ENCODE results near the gene TBC1D7.

TBC1D7 gene

DNA sequence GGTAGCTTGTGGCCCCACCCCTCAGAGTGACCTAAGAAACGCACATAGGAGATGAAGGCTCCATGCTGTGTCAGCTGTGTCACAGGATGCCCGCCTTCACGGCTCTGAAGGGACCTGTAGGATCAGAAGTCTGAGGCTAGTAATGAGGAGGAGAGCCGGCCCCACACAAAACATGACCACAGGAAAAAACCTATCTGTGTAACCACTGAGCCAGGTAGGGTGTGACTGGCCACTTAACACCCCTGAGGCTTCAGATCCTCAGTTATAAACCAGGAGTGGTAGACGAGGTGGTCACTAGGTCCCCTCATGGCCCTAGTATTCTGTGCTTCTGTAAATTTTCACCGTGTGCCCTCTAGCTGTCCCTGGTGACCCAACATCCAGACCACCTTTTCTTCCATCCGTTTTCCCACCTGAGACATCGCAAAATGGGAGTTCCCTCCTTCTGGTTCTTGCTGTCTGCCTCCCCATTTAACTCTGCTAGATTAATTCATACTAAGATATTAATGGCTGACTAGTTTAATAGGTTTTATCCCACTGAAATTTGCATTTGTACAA lies 52.8 kb downstream of the TBC1D7 start:
- ChIA-PET CTCF (interaction anchor here (0.7 kb wide), 1 partner anchor 73 kb away, joined by 7 read pairs; no protein-coding TSS in a partner anchor), POLR2A (ENCODE audit: low non-redundant PET) (no interaction called here)
- TF ChIP-seq, protein P1, sequence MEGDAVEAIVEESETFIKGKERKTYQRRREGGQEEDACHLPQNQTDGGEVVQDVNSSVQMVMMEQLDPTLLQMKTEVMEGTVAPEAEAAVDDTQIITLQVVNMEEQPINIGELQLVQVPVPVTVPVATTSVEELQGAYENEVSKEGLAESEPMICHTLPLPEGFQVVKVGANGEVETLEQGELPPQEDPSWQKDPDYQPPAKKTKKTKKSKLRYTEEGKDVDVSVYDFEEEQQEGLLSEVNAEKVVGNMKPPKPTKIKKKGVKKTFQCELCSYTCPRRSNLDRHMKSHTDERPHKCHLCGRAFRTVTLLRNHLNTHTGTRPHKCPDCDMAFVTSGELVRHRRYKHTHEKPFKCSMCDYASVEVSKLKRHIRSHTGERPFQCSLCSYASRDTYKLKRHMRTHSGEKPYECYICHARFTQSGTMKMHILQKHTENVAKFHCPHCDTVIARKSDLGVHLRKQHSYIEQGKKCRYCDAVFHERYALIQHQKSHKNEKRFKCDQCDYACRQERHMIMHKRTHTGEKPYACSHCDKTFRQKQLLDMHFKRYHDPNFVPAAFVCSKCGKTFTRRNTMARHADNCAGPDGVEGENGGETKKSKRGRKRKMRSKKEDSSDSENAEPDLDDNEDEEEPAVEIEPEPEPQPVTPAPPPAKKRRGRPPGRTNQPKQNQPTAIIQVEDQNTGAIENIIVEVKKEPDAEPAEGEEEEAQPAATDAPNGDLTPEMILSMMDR (conservative IDR thresholded peaks at IDR 0.05; ENCODE audit: low read depth), result no peak
- DNase-seq (ENCODE audit: low spot score), result no peak
- H3K27ac ChIP-seq, result no peak overlapping the region

DNA sequence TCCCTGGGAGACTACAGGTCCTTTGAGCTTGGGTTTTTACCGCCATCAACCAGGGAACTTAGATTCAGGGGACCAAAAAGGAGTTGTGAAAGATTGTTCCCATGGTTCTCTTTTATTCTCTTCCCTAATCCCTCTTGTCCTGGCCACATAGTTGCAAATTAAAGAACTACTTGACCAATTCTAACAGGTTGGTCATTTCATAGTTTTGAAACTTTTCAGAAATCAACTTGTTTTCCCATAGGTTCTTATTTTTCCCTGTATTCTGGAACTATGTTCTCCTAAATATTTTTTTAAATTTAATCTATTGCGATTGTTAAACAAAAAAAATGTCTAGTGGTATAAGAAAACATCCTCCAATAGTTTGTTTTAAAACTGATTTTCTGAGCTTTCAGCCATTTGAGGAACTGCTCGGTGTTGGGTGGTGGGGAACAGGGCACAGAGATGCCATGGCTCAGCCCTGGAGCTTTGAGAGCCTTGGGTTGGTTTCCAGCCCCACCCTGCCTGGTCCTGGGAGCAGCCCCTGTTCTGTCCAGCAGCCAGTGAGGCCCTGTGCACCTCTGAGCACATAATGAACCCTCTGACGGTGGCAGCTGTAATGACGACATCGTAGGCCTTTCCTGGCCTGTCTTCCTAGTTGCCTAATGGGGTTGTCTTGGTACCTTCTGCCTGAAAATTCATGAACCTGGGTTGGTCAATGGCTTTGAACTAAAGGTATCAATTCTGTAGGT lies 53.5 kb downstream of the TBC1D7 start:
- ChIA-PET CTCF (interaction anchor here (0.6 to 0.7 kb wide), 2 partner anchors 41 to 74 kb away, joined by 4 to 7 read pairs; no protein-coding TSS in a partner anchor), POLR2A (ENCODE audit: low non-redundant PET) (no interaction called here)
- H3K27ac ChIP-seq, result no peak overlapping the region
- DNase-seq (ENCODE audit: low spot score), result no peak
- TF ChIP-seq, protein P1 (conservative IDR thresholded peaks at IDR 0.05; ENCODE audit: low read depth), result no peak

DNA sequence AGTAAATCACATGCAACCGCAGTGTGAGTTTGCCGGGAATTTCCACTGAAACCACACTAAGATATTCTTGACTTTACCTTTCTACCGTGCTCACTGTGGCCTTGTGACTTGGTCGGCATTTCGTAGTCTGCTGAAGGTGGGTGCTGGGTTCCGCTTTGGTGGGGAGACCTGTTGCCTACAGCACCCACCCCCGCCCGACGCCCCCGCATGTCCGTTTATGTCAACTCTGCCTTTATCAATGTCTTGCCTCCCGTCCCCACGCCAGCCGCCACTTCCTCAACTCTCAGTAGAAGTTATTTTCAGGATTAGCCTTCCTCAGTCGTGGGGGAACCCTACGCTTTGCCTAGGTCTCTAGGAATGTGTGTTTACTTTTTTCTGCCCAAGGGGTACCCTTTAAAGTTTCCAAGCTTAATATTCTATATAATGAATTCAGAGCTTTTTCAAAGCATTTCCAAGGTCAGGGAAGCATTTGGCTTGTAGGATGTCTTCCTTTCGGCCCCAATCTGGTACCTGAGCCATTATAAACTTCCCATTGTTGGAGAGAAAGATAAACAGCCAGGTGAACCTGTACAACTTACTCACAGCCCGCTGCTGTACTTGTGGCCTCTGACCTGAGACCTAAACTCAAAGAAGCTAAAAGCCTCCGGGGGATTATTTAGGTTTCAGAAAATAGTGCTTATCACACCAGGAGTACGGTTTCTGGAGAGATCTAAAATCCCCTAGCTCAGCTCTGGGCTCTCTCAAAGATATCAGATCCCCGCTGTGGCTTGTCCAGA lies 54.2 kb downstream of the TBC1D7 start:
- POLR2A ChIA-PET (ENCODE audit: low non-redundant PET), result no interaction called here
- CTCF ChIA-PET, result interaction anchor here (0.6 kb wide), 2 partner anchors 24 to 40 kb away, joined by 3 to 4 read pairs; no protein-coding TSS in a partner anchor
- DNase-seq (ENCODE audit: low spot score), result no peak
- TF ChIP-seq, protein P1 (conservative IDR thresholded peaks at IDR 0.05; ENCODE audit: low read depth), result no peak
- no peak overlapping the region for H3K27ac ChIP-seq

DNA sequence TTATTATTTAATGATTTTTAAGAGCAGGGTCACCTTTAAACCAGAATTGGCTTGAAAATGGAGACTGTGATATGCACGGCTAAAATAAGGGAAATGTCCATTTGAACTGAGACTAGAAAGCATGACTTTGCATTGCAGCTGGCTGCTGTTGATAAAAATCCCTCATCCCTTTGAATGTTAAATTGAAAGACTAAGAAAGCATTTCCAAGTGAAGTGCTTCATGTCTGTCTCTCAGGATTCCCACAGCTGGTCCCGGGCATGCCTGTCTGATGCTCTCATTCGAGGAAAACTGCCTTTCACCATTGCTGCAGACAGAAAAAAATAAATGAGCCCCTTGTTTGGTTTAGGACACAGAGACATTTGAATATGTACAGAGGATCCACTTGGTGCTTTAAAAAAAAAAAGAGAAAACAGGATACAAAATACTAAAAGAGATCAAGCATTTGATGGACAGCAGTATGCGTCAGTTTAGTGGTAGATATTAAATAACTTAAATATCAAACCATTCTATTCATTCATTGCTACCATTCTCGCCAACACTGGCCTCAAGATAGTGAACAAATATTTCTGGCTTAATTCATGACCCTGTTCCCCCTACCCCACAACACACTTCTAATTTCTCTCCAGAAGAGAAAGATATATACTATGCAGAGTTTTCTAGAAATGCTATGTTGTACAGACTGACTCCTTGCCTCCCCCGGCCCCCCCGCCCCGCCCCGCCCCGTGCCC lies 55.0 kb downstream of the TBC1D7 start:
- no peak overlapping the region for H3K27ac ChIP-seq
- TF ChIP-seq, protein P1 (conservative IDR thresholded peaks at IDR 0.05; ENCODE audit: low read depth), result no peak
- no peak for DNase-seq (ENCODE audit: low spot score)
- POLR2A ChIA-PET (ENCODE audit: low non-redundant PET), result no interaction called here
- CTCF ChIA-PET, result interaction anchor here (0.6 kb wide), 1 partner anchor 24 kb away, joined by 3 read pairs; no protein-coding TSS in a partner anchor

DNA sequence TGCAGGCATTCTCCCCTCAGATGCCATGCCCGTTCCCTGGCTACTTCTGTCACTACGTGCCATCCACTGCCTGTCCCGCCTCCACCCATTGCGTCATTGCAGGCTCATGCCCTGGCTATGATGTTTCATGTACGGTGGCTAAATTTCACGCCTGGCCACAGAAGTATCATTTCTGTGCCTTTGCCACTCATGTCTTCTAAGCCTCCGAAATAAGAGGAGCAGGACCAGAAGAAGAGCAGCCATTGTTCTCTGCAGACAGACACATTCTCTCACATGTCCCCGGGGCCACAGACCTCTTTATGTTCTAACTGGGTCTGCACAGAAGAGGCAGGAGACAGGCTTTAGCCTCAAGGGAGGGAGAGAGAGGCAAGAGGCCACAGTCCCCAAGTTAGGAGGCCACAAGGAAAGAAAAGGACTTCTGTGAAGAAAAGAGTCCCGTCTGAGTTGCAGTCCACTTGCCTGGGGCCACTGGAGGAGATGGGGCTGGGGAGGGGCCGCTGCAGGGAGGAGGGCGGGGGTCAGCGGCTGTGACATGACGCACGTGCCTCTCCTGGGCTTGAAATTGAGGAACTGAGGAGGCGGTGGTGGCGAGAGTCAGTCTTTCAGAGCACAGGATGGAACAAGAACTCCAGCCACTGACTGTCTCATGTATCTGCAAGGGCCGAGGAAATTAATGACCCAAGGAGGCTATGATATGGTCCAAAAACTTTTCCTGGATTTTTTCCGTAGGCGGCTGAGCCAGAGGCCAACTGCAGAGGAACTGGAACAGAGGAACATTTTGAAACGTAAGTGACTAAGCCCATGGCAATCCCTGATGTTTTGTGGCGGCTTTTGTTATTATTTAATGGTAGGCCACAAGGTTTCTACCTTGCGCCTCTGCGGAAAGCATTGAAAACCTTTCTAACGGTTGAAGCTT lies 55.9 kb downstream of the TBC1D7 start:
- POLR2A ChIA-PET (ENCODE audit: low non-redundant PET), result no interaction called here
- no peak for DNase-seq (ENCODE audit: low spot score)
- no peak overlapping the region for H3K27ac ChIP-seq
- TF ChIP-seq, protein P1 (conservative IDR thresholded peaks at IDR 0.05; ENCODE audit: low read depth), result no peak
- CTCF ChIA-PET, result interaction anchor here (0.7 kb wide), 1 partner anchor 20 kb away, joined by 3 read pairs; no protein-coding TSS in a partner anchor
